ENCODE results near the gene GPC3. TPM values are rescaled to one million over a fixed set of nuclear protein-coding genes. Genes with fewer than 3 reads are reported as not detected.

Gene GPC3
- total RNA-seq, 6 experiments from 2014 or later: 0.31 to 6.8 (median 1.8) TPM

DNA sequence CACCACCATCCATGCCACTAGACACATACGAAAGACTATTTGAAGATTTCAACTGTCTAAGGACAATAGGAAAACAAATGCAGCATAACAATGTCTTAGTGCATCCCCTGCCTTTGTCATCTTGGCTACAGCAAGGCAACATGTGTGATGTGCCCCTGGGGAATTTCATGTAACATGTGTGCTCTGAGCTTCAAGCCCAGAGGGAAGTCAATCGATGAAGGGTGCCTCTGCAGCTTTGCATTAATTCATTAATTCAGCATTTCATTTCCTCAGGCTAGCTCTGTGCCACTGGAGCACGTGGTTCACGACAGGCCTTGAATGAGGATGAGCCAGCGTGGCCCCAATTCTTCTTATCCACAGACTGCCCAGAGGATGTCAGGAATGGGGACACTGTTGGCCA, 316.2 kb downstream of the GPC3 start:
- H3K27me3 ChIP-seq: peaks cover 0 to 3% of the 10 kb centered on the region in 2 donors
- TF ChIP-seq, protein P1, sequence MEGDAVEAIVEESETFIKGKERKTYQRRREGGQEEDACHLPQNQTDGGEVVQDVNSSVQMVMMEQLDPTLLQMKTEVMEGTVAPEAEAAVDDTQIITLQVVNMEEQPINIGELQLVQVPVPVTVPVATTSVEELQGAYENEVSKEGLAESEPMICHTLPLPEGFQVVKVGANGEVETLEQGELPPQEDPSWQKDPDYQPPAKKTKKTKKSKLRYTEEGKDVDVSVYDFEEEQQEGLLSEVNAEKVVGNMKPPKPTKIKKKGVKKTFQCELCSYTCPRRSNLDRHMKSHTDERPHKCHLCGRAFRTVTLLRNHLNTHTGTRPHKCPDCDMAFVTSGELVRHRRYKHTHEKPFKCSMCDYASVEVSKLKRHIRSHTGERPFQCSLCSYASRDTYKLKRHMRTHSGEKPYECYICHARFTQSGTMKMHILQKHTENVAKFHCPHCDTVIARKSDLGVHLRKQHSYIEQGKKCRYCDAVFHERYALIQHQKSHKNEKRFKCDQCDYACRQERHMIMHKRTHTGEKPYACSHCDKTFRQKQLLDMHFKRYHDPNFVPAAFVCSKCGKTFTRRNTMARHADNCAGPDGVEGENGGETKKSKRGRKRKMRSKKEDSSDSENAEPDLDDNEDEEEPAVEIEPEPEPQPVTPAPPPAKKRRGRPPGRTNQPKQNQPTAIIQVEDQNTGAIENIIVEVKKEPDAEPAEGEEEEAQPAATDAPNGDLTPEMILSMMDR (IDR thresholded peaks at IDR 0.05): no peak
- no peak for TF ChIP-seq POLR2A (IDR thresholded peaks at IDR 0.05)
- no peak for ATAC-seq
- H3K9me3 ChIP-seq: no peaks in the 10 kb centered on the region
- no peak overlapping the region for H3K4me3 ChIP-seq
- no peaks in the 10 kb centered on the region for H3K4me1 ChIP-seq
- no peak for DNase-seq
- 63% methylated on average over 1 of the region's 5 CpGs for WGBS (ENCODE audit: insufficient coverage, low coverage, low lambda C conversion rate, missing lambda C conversion rate)
- no peaks in the 10 kb centered on the region for H3K36me3 ChIP-seq
- intact Hi-C loops (cut with DNase I): no loop called here
- no peak overlapping the region for H3K27ac ChIP-seq

DNA sequence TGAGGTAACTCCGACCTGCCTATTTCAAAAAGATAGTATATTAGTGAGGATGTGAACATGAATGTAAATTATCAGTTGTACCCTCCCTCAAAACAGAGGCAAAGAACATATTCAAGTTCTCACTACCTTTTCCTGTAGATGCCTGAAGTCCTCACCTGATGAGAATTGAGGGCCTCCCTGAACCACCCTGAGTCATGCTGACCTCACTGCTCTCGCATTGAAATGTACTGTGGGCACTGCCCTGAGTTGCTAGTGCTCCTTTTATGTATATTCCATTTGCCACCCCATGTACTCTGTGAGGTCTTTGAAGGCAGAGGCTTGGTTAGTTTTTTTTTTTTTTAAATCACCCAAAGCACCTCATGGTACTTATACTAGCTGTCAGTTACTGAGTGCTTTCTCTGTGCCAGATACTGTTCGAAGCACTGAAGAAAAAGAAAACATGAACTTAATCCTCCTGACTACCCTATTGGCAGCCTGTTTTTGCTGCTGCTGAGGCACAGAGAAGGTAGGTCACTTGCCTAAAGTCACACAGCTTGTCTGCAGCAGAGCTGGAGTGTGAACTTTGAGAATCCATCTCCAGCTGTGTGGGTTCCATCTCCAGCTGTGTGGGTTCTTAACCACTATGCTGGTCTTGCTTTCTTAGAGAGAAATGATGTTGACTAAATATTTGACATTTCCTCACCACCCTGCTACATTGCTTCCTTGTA, 317.0 kb downstream of the GPC3 start:
- ATAC-seq (no peak), DNase-seq (no peak)
- Histone ChIP-seq H3K27ac (no peak overlapping the region), H3K27me3 (peaks cover 0 to 3% of the 10 kb centered on the region in 2 donors), H3K4me3 (no peak overlapping the region), H3K4me1 (no peaks in the 10 kb centered on the region), H3K9me3 (no peaks in the 10 kb centered on the region), H3K36me3 (no peaks in the 10 kb centered on the region)
- intact Hi-C loops (cut with DNase I): no loop called here
- no peak for TF ChIP-seq POLR2A (IDR thresholded peaks at IDR 0.05)
- TF ChIP-seq, protein P1 (IDR thresholded peaks at IDR 0.05): no peak
- WGBS (ENCODE audit: insufficient coverage, low coverage, low lambda C conversion rate, missing lambda C conversion rate): 67% methylated on average over 3 of the region's 3 CpGs

DNA sequence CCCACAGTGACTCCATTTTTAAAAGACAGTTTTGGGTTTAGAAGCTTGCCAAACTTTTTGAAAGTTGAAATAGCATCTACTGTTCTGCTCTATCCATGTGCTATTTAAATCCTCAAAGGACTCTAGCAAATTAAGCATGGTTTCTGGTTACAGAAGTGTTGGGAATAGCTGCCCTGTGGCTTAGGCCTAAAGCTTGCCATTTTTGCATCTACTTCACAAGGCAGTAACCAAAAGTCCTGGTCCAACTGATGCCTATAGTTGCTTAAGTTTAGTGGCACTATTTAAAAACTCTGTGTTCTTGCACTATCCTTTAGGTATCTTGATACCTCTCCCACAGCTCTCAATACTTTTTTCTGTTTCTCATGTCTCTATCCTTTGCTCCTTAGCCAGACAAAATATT, 319.1 kb downstream of the GPC3 start:
- Histone ChIP-seq H3K4me3 (no peak overlapping the region), H3K4me1 (no peaks in the 10 kb centered on the region), H3K36me3 (no peaks in the 10 kb centered on the region), H3K9me3 (no peaks in the 10 kb centered on the region), H3K27me3 (peaks cover 0 to 3% of the 10 kb centered on the region in 2 donors), H3K27ac (no peak overlapping the region)
- TF ChIP-seq, protein P1 (IDR thresholded peaks at IDR 0.05): no peak
- no peak for TF ChIP-seq POLR2A (IDR thresholded peaks at IDR 0.05)
- intact Hi-C loops (cut with DNase I): no loop called here
- DNase-seq (no peak), ATAC-seq (no peak)

DNA sequence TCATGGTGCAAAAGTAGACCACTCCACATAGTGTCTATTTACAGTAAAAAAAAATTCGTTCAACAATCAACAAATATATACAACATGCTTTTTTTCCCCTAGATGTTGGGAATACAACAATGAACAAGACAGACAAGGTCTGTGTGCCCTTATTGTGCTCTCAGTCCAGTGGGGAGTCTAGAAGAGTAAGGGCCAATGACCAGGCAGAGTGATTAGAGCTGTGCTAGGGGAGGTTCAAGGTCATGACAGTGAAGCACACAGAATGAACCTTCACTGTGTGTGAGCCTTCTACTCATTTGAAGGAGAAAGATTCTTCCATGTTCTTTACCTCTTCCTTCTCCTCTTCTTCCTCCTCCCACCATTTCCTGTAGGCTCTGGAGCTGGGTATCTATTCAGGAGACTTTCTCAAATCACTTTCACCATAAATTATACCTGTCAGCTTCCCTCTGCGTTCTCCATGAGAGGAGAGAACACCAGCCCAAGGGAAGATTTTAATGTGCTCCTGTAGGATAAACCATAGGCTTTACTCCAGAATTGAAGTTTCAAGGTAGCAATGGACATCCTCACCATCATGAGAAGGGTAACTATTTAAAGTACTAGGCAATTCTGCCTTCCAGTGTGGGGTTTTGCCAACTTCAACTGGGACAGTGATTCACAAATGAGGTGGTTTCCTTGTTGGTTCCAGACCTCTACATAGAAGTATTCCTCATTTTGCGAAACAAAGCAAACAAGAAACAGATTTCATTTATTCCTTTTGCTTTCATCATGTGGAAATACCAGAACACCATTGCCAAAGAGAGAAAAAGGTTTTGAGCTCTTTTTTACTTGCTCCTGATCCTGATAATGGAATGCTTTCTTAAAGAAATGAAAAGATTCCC, 323.2 kb downstream of the GPC3 start:
- DNase-seq (no peak), ATAC-seq (no peak)
- H3K27ac ChIP-seq: no peak overlapping the region
- H3K36me3 ChIP-seq: no peaks in the 10 kb centered on the region
- H3K4me3 ChIP-seq: no peak overlapping the region
- H3K27me3 ChIP-seq: no peaks in the 10 kb centered on the region
- no peaks in the 10 kb centered on the region for H3K4me1 ChIP-seq
- intact Hi-C loops (cut with DNase I): no loop called here
- 46% methylated on average over 3 of the region's 3 CpGs for WGBS (ENCODE audit: insufficient coverage, low coverage, low lambda C conversion rate, missing lambda C conversion rate)
- no peaks in the 10 kb centered on the region for H3K9me3 ChIP-seq
- TF ChIP-seq, protein P1 (IDR thresholded peaks at IDR 0.05): no peak
- no peak for TF ChIP-seq POLR2A (IDR thresholded peaks at IDR 0.05)

Measured in right lobe of liver (tissue), 6 donors.